GM21447 (cell line): ENCODE data around the gene PTPRT.

Experiments used
- ATAC-seq: cut with Tn5 transposase; IDR thresholded peaks from one replicate; pipeline ENCODE4 v1.9.1; 2021; ENCODE audit not compliant: unreplicated experiment

Gene PTPRT

DNA sequence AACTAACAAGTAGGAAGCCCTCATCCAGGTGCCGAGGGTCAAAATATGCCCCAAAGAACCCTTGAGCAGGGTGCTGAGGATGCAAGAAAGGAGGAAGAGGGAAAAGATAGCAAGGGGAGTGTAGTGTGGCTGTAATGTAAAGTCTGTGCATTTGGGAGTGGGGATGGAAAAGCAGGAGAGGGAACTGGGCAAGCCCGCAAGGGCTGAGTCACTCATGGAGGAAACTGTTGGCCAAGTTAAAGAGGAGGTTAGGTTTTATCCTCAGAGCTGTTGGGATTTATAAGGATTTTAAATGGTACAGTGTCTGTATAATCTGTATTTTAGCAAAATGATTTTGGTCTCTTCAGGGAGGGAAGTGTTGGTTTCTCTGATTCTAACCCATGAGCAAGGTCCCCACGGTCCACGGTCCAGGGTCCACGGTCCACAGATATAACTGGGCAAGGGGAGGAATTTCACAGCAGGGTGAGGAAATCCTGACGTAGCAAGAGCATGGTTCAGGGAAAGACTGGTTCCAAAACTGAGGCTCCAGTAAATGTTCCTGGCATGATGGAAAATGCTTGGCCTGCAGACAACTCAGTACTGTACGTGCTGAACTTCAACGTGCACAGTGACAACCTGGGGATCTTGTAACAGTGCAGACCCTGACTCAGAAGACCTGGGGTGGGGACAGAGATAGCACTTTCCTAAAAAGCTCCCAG is 759.8 kb downstream of the PTPRT start:
- ATAC-seq, result no peak

DNA sequence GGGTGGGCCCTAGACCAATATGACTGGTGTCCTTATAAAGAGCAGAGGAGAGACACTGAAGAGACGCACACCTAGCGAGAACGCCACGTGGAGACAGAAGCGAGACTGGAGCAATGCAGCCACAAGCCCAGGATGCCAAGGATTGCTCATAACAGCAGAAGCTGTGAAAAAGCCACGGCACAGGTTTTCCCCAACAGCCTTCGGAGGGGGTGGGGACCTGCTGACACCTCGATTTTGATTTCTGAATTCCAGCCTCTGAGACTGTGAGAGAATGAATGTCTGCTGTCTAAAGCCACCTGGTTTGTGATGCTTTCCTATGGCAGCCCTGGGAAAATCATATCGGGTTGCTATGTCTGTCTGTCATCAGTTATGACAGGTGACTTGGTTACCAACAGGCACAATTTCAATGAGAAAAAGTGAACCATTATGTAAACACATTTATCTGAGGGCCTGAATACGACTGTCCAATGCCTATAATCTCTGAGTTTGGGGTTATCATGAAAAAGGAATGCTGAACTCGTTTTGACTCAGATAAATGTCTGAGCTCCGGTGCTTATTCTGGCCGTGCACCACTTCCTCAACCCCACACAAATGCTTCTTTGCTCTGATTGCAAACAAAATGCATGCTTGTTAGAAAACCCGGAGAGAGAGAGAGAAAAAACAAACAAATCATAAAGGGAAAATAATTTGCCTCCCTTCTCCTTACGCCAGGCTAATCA is 769.7 kb downstream of the PTPRT start:
- ATAC-seq, result no peak

DNA sequence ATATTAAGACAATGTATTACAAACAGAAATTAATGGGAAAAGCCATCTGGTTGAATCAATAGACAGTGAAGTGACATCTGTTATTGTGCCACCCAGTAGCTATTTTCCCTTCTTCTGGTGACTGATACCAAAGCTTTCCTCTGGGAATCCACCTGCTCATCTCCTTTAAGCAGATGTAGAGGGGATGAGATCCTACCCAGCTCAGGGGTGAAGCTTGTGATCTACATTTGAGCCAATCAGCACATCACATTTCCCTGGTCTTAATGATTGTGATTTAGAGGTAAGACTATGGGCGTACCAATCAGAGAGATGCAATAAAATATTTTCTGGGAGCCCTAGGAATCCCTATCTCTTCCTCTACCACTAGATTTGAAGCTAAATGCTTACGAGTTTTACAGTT is 782.9 kb downstream of the PTPRT start:
- ATAC-seq, result no peak

DNA sequence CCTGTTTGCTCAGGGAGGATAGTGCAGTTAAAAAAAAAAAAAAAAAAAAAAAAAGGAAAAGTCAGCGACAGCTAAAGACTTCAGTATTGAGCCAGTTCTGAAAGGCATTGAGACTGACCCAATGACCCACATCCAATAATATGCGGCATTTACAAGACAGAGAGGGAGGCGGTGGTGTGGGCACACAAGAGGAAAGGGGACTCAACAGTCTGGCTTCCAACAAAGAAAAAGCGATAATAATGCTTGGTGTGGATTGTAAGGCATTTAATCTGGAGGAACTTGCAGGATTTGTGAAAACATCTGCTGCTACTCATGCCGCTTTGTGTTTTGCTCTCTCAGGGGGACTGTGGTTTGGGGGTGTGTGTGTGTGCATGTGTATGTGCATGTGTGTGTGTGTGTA is 787.3 kb downstream of the PTPRT start:
- ATAC-seq, result no peak

DNA sequence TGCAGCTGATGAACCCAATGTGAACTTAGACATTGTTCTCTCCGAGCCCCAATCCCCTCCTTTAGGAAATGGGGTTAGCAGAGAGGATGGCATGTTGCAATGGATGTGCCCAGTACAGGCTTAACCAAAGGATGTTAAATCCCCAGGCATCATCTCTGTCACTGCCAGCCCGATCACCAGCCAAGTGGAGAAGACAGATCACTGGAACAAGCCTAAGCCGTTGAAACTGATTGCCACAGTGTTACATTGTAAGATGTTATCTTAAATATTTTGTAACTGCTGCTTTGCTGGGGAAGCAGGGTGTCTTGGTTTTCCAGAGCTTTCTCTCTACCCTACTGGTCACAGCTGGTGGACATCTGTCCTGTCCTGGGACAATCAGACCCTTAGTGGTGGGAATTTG is 788.1 kb downstream of the PTPRT start:
- no peak for ATAC-seq

DNA sequence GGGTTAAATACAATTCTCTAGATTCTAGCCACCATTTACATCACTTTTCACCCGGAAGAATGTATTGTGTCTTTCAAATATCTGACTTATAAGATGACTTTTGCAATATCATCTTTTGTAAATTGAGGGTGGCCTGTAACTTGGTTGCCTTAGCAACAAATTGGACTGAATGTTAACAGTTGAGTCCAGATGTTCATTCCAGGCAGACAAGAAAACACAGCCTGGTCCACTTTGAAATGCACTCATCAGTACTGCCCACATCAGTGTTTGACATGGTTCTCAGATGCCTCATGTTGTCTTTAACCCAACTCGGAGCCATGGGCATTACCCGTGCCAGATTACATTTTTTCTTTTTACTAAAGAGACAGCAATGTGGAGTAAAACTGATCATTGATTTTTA is 789.9 kb downstream of the PTPRT start:
- no peak for ATAC-seq

DNA sequence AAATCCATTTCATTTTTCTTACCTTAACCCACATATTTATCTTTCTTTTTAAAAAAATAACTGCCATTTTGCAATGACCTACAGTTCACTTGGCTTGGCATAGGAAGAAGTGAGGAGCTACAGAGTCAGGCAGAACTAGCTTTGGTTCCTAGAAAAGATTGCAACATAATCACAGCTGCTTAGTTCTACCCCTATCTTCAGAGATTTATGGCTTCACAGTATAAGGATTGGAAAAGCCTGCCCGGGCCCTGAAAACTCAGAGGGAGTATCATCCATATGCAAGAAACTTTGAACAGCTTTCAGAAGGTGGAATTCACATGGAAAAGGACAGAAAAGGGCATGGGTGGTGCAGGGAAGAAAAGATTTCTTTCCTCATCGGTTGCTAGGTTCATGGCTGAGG is 797.3 kb downstream of the PTPRT start:
- ATAC-seq, result no peak

DNA sequence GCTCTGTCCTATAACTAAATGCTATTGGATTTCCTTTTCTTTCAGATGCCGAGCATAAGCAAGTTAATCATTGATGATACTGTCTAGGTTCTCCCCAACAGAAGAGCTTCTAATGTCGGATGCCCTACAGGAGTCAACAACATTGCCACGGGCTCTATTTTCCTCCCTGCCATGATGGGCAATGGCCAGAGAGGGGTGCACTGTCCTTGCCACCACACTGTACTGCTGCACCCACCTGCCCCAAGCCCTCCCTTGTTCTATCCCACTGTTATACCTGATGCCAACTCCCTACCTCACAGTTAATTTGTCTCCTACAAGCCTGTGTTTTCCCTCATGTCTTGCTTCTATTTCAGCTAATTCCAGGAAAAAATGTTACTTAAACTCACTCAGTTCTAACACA is 797.9 kb downstream of the PTPRT start:
- no peak for ATAC-seq

DNA sequence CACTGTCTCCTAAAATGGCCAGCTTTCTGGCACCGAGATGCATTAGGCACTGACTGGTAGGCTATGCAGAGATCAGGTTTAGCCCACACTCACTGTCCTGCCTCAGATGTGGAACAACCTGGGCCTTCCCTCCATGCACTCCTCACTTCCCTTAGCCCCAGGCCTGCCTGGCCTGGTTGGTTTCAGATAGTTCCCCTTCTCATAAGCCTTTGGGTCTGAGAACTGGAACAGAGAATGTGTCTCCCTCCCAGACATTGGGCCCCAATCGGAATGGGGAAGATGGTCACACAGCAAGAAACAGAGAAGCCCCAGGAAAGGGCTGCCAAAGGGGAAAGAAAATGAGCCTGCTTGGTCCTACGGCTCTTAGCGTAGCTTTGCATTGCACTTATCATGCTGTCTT is 809.4 kb downstream of the PTPRT start:
- no peak for ATAC-seq

DNA sequence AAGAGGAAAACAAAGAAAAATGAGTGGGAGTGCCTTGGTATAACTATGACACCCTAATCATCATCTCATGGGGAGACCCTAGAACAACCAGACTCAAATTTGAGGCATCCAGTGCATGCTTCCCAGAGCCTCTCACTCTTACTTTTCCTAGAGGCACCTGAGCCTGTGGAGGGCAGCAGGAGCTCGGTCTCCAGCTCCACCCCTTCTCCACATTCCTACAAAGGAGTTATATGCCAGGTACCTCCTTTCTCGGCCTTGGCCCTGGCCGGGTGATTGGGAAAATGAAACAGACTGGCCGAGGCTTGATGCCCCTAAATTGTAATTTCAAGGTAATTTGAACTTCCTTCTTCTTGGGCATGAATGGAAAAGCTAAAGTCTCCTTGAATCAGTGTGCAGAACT is 810.3 kb downstream of the PTPRT start:
- no peak for ATAC-seq

DNA sequence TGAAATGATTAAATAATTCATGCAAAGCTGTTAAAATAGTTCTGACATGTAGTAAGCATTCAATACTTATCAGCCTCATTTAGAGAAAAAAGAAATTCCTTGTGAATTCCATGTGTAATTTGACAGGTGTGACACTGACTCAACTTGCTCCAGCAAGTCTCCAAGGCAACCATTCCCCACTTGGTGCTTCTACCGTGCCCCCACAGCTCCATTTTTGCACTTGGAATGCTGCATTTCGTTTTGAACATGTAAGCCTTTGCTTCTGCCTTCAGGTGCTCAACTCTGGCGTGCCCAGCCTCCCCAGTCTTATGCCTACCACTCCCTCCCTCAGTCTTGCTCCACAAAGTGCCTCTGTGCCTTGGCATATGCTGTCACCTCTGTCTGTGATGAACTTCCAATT is 810.9 kb downstream of the PTPRT start:
- no peak for ATAC-seq

DNA sequence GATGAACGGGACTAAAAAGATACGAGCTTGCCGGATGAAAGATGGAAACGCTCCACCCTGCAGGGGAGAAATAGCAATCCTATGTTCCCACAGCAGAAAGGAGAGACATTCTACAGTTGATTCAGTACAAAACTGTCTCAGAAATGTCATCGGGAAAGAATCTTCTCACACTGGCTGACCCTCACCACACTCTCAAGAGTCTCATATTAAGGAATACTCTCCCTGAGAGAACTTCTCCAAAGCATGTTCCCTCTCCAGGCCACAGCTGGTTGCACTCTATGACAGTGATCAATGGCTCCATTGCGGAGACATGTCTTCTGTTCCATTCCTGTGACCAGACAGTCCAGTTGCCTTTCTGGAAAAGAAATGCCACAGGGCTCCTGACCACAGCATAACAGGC is 813.6 kb downstream of the PTPRT start:
- no peak for ATAC-seq

DNA sequence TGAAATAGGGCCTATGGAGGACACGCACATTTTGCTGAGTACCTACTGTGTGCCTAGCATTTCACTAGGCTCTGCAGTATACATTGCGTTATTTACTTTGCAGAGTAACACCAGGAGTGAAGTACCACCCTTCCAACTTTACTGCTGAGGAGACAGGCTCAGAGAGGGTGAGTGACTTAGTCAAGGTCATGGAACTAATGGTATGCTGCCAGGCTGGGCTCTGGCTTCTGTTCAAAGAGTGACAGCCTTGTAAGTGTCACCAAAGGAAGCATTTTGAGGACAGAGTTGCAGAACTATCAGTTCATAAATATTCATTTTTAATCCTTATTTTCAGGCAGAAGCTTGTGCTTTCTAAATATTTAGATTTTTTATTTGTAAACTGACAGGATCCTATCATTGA is 816.7 kb downstream of the PTPRT start:
- no peak for ATAC-seq

DNA sequence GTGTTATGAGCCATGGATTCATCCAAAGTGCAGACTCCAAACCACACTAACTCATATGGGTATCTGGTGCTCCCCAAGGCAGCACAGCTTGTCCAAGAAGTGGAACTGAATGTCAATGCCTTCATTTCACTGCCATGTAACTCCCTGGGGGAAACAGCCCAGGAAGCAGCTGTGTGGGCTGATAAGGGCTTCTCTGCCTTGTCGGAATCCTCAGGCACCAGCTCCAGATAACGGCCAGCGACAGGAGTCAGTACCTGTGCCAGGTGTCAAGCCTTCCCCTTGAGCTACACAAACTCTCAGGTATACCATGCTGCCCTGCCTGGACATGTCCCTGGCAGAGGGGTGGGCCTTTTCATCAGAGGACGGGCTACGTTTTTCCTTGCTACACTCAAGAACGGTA is 819.6 kb downstream of the PTPRT start:
- no peak for ATAC-seq

DNA sequence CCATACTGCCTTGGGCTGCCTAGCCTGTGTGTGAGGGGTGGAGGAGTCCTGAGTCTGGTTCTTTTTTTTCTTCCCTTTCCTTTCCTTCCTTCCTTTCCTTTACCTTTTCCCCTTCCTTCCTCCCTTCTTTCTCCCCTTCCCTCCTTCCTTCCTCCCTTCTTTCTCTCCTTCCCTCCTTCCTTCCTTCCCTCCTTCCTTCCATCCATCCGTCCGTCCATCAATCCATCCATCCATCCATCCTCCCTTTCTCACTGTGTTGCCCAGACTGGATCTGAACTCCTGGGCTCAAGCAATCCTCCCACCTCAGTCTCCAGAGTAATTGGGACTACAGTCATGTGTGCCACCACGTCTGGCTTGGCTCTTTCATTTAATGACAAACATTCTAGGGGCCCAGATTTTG is 820.8 kb downstream of the PTPRT start:
- no peak for ATAC-seq

DNA sequence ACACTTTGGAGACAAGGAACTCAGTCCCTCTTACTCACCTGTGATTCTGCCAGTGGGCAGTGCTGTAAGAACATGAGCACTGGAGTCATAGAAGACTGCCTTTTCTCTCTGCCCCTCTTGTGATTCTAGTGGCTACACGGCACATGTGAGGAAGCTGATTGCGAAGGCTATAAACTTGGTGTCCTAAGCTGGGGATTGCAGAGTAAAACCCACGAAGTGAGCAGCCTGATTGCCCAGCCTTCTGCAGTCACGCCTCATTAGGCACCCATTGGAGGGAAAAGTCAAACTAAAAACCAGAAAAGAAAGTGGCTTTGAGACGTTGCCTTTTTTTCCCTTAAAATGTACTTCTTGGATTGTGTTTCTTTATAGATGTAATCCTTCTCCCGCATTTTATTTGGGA is 823.1 kb downstream of the PTPRT start:
- no peak for ATAC-seq

DNA sequence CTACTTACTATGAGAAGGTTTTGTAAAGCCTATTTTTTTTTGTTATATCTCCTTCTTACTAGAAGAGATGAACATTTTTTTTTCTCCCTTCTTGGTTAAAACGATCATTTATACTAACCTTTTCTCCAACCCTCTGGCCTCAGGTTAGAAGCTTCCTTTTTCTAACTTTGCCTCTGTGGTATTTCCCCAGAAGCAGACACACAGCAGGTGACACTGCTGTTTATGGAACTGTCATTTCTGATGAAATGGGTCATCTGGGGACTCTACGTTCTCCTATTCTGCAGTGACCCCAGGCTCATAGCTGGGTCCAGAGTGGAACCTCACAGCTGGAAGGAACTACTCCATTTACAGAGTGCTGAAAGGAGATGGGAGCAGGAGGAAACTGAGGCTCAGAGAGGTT is 825.3 kb downstream of the PTPRT start:
- ATAC-seq, result no peak

DNA sequence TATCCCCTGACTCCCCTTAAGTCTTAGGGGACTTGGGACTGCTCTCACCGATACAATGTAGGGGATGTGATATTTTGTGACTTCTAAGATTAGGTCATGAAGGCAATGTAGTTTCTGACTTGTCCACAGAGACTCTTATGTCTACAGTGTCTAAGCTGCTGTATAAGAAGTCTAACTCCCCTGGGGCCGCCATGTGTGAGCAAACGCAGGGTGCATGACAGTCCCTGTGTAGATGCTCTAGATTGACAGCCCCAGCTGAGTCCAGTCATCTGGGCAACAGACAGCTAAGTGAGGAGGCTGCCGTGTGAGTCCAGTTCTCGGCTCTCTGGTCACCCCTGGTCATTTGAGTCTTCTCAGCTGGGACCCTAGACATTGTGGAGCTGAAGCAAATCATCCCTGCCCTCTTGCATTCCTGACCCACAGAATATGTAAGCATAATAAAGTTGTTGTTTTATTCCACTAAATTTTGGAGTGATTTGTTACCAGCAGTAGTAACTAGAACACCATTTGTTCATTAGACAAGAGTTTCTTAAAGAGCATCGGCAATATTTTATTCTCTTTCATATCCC is 828.2 kb downstream of the PTPRT start:
- no peak for ATAC-seq

DNA sequence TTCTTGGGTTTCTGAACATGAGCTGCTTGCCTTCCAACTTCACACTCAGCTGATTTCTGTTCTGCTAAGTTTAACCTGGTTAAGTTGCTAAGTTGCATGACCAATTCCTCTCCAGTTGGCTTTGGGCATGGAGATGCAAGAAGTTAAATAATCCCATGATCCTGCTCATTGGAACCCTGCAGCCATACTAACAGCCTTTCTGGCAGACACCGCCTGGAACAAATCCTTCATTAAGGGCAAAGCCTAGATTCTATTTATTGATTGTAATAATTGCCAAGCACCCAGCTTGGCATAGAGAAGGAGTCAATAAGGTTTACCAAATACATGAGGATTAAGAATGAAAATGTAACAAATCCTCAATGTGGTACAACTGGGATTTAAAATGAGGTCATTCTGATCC is 829.1 kb downstream of the PTPRT start:
- ATAC-seq, result no peak

DNA sequence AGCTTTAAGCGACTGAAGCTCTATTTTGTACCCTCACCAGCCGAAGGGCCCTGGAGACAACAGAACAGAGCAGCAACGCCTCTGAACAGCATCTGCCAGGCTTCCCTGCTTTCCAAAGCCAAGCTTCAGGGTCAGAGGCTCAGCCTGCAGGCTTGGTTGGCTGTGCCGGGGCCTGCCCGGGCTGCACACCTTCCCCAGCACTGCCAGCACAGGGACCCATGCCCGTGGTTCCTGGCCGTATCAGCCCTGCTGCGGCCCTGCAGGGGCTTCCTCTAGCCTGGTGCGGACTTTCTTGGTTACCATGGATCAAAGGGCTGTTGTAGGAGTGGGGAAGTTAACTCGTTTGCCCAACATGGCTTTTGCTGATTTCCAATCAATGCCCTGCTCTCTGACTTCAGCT is 830.1 kb downstream of the PTPRT start:
- ATAC-seq, result no peak

DNA sequence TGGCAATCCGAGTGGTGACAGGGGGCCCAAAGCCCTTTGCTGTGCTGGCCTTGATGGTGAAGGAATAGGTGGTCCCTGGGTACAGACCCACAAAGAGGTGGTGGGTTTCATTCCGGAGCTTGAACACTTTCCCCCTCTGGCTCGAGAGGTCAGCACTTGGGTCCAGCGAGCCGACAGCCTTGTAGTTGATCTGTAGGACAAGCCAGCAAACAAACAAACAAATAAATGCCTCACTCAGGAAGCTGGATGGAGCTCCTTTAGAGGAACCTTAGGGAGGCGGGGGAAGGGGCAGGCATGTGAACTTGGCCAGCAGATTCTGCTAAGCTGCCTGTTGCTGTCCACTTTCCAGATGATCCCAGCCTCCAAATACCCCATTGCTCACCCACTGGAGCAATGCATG is 837.6 kb downstream of the PTPRT start:
- ATAC-seq, result no peak

DNA sequence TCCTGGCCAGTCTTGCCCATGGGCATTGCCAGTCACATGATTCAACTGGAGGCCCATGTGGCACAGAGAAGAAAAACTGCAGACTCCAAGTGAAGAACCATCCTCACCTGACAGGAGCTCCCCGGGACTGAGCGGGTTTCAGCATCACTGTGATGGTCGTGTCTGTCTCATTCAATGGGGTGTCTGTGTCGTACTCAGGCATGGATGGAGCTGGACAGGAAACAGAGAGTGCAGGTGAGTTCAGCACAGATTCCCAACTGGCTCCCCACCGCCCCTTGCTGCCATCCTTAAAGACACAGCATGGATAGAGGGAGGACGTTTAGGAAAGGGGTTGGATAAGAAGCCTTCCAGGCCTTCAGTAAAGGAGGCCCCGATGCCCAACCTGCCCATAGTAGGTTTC is 839.2 kb downstream of the PTPRT start:
- no peak for ATAC-seq
